GM12892 (cell line): ENCODE results near the gene MLF1.

ENCODE experiments used
- POLR2A ChIP-seq: IDR thresholded peaks from 2 replicates; pipeline ENCODE4 v1.6.1; 2011; ENCODE audit warnings: low read depth, low read length, control low read depth
- POLR2AphosphoS5 ChIP-seq: IDR thresholded peaks from 2 replicates; pipeline ENCODE4 v1.6.1; 2011; ENCODE audit warnings: low read depth, low read length, control low read depth

DNA sequence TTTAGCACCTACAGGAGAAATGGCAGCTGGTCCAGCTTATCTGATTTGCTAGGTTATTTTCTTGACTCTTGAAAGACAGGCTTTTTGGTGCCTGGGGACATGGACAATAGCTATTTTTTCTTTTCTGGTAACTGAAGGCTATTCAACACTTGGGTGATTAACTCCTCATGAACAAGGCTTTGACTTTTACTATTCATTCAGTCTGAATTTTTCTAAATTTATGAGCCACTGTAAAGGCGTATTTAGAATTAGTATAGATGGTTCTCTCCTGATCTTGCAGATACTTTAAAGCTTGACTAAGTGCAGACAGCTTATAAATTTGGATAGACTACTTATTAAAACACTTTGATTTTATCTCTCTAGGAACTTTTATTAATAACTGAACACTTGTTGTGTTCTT lies 54.9 kb downstream of the MLF1 start:
- TF ChIP-seq POLR2AphosphoS5, result no peak
- TF ChIP-seq POLR2A, result no peak
